ENCODE data around the gene TBX1.

TBX1 gene

DNA sequence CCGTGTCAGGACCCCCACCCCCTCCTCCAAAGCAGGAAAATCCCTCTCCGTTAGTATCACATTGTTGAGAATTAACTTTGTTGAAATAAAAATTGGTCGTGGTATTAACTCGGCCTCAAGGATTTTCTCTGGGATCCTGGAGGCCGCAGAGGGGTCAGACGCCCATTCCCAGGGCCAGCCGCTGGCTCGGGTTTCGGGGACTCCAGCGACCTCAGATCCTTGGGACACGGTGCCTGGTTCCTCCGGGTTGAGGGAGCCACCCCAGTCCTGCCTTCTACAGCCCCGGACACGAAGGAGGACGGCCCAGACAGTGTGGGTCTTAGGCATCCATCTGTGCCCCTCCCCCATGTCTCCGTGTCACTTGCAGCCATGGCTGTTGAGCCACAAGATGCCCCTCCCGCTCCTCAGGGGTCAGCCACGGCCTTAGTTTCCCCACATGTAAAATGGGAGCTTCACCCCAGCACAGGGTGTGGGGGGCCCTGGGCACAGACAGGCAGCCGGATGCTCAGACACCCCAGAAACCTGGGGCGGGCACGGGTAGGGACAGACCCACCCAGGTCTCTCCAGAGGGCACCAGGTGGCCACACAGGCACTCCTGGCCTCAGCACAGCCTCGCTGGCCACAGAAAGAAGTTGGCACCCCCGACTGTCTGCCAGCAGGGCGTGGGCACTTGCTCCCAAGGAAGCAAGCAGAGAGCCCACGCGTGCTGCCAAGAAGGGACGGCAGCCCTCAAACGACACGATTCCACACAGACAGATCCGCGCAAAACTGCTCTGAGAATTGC is 21.7 kb upstream of the TBX1 start:
- DNase-seq (ENCODE audit: low spot score) = no peak

DNA sequence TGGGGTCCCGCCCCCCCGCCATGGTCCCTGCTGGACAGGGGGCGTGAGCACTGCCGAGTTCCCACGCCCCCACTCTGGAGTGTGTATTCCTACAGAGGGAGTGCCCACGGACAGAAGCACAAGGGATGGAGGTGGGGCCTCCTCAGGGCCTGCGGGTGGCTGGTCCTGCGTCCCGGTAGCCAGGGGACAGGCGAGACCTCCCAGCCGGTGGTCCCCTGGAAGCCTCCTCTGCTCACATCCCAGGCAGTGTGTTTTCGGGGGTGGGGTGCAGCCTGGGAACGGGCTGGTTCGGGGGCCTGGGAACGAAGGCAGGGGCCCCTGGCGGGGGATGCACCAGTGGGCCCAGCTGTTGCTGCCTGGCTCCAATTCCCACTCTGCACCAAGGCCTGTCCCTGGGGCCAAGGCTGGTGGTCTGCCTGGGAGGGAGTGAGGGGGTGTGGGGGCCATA is 21.1 kb upstream of the TBX1 start:
- DNase-seq (ENCODE audit: low spot score) = no peak

DNA sequence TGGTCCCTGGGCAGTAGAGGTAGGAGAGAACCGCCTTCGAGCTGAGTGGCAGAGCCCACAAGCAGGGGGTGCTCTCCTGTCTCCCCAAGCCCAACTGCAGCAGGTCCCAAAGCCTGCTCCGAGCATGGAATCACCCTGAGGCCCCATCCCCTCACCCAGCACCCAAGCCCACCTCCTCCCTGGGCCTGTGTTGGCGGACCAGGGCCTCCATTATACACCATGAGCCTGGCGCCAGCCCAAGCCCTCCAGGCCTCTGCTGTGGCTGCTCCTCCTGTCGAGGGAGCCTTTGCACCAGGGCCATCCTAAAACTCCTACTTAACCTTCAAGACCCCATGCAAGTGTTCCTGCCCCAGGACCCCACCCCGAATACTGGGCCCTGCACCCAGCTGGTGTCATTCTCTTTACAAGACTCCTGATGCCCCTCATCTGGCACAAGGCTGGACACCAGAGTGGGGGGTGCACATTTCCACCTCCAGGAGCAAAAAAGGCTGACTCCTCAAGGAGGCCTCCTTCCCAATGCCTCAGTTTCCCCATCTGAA is 20.6 kb upstream of the TBX1 start:
- DNase-seq (ENCODE audit: low spot score) = no peak

DNA sequence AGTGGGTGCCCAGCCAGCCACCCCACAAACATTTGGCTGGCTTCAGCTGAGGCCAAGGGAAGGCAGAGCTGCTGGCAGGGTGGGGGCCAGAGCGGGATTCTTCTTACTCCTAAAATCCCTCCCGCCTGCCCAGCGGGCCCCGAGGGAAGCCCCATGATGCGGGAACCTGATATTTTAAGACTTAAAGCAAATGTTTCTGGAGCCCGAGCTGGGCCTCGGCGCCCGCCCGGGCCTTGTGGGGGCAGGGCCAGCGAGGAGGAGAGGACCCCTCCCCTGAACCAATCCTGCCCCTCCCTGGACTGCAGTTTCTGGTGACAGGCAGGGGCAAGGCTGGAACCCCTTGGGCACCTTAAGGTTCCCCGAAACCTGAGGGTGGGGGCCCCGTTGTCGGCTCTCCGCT is 20.0 kb upstream of the TBX1 start:
- DNase-seq (ENCODE audit: low spot score) = no peak

DNA sequence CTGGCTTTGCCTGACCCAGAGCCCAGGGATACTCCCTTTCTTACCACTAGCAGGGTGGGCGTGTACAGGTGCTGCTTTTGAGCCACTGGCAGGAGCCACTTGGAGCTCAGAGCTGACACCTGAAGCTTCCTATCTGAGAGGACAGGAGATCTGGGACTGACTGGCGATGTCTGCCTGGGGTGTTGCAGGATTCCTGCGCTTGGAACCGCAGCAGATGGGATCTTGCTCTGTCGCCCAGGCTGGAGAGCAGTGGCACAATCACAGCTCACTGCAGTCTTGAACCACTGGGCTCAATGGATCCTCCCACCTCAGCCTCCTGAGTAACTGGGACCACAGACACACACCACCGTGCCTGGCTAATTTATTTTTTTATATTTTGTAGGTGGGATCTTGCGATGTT is 19.5 kb upstream of the TBX1 start:
- DNase-seq (ENCODE audit: low spot score) = no peak

DNA sequence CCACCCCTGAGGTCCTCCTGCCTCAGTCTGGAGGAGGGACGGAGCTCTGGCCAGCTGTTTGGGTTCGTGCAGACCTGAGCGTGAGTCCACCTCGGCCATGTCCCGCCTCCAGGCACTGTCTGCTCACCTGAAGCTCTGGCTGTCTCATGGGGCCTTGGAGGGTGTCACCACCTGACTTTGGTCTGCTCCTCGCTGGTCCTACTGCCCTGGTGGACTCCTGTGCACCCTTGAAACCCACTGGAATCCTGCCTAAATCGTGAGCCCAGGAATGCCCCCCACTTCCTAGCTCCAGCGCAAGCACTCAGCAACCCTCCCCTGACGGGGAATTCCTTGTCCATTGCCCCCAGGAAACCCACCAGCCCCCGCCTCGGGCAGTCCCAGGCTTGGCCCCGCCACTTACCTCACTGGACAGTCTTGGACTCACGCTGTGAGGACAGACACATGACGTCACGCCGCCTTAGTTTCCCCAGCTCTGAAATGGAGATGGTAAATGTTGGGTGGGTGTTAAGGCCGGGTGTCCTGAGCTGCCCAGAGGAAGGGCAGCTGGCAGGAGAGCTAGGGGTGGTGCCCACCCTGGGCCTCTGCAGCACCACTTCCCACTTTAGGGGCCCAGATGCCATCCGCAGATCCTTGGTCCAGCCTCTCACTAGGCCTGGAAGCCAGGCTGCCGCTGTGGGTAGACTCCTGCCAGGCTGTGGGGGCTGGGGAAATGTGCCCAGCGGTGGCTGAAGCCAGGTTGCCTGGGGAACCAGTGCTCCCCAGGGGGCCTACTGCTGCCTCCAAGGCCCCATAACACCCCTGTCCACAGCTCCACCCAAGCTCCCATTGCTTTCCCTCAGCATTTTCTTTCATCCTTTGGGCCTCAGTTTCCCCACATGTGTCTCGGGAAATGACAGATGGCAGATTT is 18.2 kb upstream of the TBX1 start:
- no peak for DNase-seq (ENCODE audit: low spot score)

DNA sequence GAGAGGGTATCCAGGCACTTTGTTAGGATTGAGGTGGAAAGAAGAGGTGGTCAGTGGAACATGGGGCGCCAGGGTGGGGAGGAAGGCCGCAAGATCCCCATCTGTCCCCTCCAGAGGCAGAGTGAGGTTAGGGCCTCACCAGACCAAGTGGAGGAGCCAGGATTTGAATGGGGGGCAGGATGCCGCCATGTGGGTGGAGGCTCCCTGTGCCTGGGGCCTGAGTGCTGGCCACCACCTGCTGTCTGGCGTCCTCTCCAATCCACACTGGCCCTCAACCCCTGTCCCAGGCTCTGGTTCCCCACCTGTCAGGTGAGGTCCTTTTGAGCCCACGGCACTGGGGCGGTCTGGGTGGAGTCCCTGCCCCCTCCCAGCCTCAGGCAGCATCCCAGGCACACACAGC is 17.5 kb upstream of the TBX1 start:
- no peak for DNase-seq (ENCODE audit: low spot score)

DNA sequence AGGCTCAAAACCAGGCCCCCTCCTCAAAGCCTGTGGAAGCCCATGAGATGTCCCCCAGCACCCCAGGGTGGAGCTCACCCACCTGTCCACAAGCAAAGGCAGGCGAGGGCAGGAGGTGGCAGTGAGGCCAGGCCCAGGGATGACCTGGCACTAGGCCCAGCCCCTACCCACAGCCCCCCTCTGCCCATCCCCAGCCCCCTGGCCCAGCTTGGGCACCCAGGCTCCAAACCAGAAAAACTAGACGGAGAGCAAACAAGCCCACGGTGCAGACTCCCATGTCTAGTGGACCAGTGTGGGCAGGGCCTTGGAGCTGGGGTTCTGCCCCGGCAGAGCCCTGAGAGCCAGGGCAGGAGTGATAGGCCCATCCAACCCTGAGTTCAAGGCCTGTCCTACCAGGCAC is 16.9 kb upstream of the TBX1 start:
- DNase-seq (ENCODE audit: low spot score) = no peak

DNA sequence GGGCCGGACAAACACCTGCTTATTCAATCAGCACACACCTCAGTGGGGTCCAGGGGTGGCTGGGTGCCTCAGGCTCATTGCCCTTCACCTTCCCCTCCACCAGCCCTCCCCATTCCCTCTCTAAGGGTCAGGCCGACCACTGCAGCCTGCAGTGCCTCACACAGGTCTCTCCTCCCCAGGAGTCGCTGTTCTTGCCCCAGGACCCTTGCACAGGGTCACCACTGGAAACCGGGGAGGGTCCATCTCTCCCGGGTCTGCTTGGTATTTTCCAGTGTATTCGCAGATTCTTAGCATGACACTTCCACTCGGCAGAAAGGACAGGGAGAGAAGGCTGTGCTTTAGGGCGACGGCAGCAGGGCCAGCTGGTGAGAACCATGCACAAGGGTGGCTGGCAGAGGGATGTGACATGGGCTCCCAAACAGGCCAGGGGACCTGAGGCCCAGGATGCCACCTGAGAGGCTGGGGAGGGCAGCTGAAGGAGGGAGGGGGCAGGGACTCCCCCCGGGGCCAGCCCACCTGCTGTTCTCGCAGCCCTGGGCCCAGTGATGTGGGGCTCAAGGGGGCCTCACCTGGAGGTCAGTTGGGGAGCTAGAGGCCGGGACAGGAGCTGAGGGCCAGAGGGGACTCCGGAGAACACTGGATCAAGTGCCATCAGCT is 16.1 kb upstream of the TBX1 start:
- DNase-seq (ENCODE audit: low spot score) = no peak

DNA sequence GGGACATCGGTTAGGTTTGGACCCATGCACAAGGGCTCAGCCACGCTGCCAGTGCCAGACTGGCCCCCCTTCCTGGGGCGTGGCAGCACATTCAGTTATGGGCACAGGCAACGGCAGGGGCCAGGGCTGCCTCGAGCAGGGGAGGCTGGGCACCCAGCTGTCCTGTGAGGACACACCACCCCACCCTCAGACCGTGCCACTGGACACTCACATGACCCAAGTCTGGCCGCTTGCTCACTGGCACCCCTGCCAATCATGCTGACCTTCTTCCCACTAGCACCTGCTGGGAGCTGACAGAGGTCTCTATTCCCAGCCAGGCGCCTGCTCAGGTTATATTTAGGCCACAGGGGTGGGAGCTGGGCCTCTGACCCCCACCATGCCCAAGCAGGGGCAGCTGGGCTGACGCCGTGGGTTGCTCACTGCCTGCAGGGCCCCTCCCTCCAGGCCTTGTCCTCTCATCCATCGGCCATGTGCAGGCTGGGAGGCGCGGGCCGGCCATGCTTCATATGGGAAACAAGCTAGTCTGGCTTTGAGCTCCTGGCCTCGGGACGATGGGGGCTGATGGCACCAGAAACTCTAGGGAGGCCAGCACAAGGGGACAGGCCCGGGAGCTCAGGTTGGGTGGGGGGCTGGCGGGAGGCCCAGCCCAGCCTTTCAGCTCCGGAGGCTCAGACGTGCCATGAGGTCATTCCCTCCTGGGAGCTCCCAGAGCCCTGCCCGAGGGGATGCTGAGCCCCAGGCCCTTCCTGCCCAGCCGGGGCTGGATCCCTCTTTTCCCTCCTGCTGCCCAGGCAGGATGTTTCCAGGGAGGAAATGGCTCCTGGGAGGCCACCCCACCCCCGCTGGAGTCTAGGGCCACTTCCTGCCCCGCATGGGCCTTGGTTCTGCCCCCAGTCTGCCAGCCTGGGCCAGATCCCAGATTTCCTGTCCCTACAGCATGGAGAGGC is 15.2 kb upstream of the TBX1 start:
- no peak for DNase-seq (ENCODE audit: low spot score)

DNA sequence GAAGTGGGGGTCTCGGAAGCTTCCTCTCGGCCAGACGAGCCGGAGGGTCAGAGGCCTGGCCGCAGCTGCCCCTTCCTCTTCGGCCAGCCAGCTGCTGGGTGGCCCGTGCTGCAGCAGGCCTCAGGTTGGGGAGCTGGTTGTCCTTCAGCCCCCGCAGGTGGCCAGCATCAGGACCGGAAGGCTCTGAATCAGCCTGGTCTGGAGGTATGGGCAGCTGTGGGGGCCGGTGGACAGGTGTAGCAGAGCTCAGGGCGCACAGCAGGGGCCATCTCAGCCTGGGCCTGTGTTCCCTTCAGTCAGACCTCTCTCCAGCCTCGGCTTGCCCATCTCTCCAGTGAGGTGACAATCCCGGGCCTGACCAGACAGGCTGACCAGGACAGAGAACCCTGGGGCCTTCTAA is 13.9 kb upstream of the TBX1 start:
- no peak for DNase-seq (ENCODE audit: low spot score)

DNA sequence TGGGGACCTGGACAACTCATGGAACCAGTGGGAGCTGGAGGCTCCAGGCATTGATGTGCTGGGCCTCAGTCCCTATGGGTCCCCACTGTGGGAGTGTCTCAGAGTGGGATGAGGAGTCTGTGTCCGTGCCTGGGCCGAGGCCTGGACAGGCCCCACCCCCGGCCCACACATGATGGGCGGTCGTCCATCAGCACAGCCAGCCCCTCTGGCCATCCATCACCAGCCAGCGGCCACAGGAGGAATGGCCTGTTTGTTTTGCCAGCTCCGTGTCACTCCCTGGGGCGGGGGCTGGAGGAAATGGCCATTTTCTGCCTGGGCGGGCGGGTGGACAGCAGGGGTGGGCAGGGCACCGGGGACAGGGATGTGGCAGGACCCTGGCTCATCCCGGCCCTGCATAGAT is 13.0 kb upstream of the TBX1 start:
- no peak for DNase-seq (ENCODE audit: low spot score)

DNA sequence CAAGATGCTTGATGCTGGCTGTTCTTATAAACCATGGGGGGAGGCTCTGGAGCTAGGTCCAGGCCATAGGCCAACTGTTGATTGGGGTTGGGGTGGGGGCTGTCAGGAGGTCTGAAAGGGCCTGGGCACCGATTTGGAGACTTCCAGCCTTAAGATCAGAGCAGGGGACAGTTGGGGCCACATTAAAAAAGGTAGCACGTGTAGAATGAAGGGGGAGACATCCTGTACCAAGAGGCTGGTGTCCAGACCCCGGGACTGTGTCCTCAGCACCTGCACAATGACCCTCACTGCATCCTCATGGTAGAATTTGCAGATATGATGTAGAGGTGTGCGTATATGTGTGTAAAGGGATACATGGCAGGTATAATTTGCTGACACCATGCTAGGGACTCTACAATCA is 12.4 kb upstream of the TBX1 start:
- DNase-seq (ENCODE audit: low spot score) = no peak

DNA sequence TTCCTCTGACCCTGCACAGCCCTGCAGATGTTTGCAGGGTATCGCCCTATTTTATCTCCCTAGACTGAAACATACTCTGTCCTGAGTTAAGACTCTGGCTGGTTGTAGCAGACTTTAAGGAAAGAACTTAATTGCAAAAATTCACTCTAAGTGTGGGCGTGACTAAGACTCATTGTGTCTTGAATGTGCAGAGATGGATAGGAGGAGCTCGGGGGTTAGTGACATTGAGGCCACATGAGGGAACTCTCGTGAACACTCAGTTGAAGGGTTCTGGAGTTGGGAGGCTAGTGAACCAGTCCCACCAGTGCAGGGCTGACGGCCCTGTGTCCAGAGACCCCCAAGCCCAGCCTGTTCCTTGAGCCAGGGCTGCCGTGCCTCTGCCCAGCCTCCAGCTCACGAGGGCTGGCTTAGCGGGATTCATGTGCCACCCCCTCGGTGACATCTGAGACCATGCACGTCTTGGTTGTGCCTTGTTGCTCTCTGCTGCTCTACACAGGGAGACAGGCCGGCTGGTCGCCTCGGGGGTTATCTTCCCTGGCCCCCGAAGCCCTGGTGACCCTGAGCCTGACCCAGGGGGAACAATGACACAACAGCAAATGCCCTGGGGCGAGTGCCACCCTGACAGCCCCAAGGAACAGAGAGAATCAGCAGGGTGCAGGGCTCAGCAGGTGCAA is 11.4 kb upstream of the TBX1 start:
- no peak for DNase-seq (ENCODE audit: low spot score)

DNA sequence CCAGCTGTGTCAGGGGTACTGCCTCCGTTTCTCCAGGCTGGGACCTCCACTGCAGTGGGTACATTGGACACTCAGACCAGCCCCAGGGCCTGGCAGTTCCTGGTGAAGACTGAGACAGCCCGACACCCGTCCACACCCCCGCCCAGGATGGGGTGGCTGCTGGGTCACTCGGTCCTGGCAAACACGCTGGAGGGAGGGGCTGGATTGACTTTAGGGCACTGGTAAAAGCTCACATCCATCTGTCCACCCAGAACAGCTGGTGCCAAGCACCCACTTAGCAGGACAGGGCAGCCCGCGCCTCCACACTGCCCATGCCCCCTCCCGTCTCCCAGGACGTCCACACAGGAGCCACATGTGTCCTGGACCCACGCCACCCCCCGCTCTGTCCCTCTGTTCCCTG is 10.7 kb upstream of the TBX1 start:
- no peak for DNase-seq (ENCODE audit: low spot score)

DNA sequence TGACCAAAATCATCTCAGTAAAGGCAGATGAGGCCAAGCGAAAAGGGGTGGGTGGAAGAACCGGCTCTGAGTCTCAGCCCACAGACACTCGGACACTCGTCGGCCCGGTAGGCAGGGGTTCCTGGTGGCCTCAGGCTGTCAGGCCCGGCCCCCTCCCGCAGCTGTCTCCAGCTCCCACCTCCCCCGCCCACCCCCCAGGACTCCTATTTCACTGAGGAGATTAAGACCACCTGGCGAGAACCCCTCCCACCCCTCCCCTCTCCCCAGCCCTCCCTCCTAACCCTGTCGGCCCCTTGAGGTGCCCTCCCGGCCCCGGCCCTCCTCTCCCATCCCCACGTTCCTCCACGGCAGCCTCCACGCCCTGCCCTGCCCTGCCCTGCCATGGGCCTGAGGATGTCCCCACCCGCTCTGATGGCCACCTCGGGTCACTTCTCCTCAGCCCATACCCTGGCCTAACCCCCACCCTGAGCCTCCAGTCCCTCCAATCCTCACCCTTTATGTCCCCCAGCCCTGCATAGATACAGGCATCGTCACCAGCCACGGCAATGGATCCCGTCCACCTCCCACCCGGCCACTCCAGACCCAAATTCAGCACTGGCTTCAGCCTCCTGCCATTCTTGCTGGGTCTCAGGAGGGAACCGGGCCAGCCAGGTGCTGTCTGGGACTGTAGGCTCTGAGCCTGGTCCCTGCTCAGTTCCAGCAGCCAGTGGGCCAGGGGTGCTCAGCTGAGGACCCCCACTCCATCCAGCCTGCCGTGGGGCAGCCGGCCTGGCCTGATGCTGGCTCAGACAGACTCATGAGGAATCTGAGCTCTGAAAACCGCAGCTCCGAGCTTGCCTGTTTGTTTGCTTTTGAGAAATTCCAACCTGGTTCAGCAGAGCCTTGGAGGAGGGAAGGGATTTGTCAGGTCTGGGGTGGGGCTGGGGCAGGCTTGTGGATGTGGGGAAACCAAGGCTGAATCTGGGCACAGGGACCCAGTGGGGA is 9.8 kb upstream of the TBX1 start:
- DNase-seq (ENCODE audit: low spot score) = no peak

DNA sequence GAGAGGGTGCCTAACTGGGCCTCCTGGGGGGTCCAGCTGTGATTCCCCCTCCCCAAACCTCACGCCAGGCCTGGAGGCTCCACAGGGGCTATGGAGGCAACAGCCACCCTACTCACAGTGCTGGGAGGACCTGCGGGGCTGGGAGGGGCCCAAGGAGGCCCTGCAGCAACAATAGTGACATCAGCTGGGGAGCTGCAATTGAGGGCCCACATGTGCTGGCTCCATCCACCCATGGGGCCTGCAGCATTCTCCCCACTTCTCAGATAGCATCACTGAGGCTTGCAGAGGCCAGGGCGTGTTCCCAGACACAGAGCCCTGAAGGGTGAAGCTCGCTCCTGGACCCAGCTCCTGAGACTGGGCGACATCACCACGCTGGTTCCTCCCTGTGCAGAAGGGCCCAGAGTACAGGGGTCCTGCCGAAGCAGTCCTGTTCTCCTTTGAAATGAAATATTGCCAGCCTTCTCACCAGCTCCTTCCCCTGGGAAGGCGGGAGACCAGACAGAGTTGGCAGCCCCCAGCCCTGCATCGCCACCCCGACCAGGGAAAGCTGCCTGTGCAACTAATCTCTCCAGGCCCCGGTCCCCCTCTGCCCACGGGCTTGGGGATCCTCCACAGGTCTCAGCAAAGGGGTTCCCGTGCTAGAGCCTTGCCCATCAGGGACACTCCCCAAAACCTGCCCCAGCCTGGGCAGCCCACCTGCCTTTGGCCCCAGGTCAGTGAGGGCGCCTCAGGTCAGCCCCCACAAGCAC is 8.9 kb upstream of the TBX1 start:
- DNase-seq (ENCODE audit: low spot score) = no peak

DNA sequence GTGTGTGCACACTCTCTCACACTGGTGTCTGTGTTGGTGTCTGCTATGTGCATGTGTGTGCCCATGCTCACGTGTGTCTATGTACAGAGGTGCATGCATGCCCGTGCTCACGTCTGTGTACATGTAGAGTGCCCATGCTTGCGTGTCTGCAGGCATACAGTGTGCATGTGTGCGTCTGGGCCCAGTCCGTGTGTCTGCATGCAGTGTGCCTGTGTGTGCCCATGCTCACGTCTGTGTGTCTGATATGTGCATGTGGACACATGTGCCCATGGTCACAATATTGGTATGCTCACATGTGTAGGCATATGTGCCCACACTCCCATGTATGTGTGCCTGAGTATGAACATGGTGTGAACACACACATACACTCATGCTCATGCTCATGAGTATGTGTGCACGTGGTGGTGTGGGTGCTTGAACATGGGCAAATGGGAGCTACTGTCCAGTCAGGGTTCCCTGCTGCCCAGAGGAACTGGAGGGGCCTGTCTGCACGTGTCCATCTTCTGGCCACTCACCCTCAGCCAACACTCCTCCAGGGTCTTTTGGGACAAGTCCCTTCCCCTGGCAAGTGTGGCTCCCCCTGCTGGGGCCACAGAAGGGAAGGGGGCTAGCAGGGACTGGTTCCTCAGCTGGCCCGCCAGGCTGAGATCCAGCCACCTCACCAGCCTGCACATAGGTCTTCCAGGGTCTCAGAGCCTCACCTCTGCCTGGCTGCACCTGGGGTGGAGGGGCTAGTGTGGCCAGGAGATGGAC is 7.3 kb upstream of the TBX1 start:
- DNase-seq (ENCODE audit: low spot score) = peak; percentile 63

All from HuH-7 (cell line).